GM12865 (cell line): ENCODE results near the gene PRSS57.
"Not testable (repeated sequence)": the region's sequence is repeated elsewhere in the genome, so short reads cannot be mapped to it uniquely, and the experiment has no call there.

ENCODE experiments used
- DNase-seq: peaks from one replicate; pipeline ENCODE4 v3.0.0; 2010; ENCODE audit warnings: low read depth
- H3K4me3 ChIP-seq: 2 replicates; pipeline ENCODE4 v1.5.1; 2011; ENCODE audit warnings: mild to moderate bottlenecking, low read depth, low read length, control low read depth
- TF ChIP-seq, protein P1 (sequence below): IDR thresholded peaks from 2 replicates; pipeline ENCODE4 v1.5.1; 2011; ENCODE audit warnings: low read length, control low read depth, low read depth, inconsistent platforms; ENCODE audit not compliant: insufficient read depth; ENCODE audit errors: missing control alignments

Gene PRSS57

GRCh38 chr19:676339-677105 is 18.7 kb downstream of the PRSS57 start, which contains the start of gene FSTL3:
Gene FSTL3, plus strand, starts transcription at chr19:676392. Its CDS starts 32 bp downstream, at chr19:676424.
- DNase-seq: no peak
- TF ChIP-seq, protein P1, sequence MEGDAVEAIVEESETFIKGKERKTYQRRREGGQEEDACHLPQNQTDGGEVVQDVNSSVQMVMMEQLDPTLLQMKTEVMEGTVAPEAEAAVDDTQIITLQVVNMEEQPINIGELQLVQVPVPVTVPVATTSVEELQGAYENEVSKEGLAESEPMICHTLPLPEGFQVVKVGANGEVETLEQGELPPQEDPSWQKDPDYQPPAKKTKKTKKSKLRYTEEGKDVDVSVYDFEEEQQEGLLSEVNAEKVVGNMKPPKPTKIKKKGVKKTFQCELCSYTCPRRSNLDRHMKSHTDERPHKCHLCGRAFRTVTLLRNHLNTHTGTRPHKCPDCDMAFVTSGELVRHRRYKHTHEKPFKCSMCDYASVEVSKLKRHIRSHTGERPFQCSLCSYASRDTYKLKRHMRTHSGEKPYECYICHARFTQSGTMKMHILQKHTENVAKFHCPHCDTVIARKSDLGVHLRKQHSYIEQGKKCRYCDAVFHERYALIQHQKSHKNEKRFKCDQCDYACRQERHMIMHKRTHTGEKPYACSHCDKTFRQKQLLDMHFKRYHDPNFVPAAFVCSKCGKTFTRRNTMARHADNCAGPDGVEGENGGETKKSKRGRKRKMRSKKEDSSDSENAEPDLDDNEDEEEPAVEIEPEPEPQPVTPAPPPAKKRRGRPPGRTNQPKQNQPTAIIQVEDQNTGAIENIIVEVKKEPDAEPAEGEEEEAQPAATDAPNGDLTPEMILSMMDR: no peak
- H3K4me3 ChIP-seq: no peak within 1 kb of the TSS

- DNase-seq: no peak
- TF ChIP-seq, protein P1: no peak
- no peak overlapping the region for H3K4me3 ChIP-seq
These were observed 19.3 kb downstream of the PRSS57 start for GRCh38 chr19:676007-676338.

DNA sequence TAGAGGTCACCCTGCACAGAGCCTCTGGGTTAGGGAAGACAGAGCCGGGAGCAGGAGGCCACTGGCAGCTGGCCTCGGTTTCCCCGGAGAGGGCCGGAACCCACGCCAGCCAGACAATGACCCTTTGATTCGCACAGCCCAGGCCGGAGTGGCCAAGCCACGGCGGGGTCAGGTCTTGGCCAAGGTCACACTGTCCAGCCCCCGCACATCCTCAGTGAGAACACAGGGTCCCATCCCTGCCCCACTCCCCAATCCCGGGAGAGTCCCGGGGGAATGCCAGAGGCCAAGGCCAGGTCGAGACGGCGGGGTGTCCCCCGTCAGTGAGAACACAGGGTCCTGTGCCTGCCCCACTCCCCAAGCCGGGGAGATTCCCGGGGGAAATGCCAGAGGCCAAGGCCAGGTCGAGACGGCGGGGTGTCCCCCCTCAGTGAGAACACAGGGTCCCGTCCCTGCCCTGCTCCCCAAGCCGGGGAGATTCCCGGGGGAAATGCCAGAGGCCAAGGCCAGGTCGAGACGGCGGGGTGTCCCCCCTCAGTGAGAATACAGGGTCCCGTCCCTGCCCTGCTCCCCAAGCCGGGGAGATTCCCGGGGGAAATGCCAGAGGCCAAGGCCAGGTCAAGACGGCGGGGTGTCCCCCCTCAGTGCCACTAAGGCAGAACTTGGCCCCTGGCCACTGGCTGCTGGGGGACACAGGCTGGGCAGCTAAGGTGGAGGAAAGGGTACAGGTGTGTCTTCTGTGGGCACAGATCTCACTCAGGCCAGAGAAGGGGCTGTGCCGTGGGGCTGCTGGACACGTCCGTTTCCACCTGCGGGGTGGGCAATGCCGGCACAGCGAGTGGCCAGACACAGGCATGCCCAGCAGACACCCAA is 20.7 kb downstream of the PRSS57 start:
- no peak overlapping the region for H3K4me3 ChIP-seq
- DNase-seq: peak; percentile 52
- TF ChIP-seq, protein P1: no peak

GRCh38 chr19:670609-671075 is 24.6 kb downstream of the PRSS57 start:
- DNase-seq: no peak
- H3K4me3 ChIP-seq: no peak overlapping the region
- TF ChIP-seq, protein P1: peak; percentile 17

DNA sequence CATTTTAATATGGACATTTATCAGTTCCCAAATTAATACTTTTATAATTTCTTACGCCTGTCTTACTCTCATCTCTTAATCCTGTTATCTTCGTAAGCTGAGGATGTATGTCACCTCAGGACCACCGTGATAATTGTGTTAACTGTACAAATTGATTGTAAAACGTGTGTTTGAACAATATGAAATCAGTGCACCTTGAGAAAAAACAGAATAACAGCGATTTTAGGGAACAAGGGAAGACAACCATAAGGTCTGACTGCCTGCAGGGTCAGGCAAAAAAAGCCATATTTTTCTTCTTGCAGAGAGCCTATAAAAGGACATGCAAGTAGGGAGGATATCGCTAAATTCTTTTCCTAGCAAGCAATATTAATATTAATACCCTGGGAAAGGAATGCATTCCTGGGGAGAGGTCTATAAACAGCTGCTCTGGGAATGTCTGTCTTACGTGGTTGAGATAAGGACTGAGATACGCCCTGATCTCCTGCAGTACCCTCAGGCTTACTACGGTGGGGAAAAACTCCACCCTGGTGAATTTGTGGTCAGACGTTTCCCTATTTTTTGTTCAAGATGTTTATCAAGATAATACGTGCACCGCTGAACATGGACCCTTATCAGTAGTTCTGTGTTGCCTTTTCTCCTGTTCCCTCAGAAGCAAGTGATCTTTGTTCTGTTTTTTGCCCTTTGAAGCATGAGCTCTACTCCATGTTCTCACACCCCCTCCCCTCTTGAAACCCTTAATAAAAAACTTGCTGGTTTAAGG is 26.4 kb downstream of the PRSS57 start:
- not testable (repeated sequence) for H3K4me3 ChIP-seq, DNase-seq

DNA sequence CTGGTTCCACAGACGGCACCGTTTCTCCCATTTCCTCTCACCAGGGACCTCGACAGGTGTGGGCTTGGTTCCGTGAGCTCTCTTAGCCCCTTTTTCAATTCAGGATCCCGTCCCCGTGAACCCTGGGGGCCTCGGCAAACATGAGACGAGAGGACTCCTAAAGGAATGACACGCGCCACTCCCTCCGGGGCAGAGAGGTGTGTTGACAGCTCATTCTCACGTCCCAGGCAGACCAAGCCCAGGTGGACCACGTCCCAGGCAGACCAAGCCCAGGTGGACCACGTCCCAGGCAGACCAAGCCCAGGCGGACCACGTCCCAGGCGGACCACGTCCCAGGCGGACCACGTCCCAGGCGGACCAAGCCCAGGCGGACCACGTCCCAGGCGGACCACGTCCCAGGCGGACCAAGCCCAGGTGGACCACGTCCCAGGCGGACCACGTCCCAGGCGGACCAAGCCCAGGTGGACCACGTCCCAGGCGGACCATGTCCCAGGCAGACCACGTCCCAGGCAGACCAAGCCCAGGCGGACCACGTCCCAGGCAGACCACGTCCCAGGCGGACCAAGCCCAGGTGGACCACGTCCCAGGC is 28.2 kb downstream of the PRSS57 start:
- not testable (repeated sequence) for H3K4me3 ChIP-seq

DNA sequence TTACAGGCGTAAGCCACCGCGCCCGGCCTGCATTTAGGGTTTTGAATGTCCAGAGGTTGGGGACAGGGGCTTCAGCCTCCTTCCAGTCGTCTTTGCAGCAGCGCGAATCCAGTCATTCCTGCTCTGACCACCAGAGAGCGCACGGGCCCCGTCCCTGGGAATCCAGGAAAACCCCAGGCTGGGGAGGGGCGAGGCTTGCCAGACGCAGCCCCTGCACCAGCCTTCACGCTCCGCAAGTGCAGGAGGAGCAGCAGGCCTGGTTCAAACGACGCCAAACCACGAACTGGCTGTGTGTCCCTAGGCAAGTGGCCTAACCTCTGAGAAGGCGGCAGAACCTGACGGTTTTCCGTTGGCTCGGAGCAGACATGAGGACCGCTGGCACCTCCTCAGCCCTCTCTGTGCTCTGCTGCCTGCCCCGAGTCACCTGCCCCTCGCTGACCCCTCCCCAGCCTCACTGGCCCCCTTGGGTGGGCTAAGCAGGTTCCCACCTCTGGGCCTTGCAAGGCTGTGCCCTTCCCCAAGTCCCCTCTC is 30.3 kb downstream of the PRSS57 start:
- peak overlapping the region; percentile 34; the same call in 1 of the 2 replicates for H3K4me3 ChIP-seq
- TF ChIP-seq, protein P1: peak; percentile 94
- DNase-seq: peak; percentile 87

More for the DNA sequence above, 28.2 kb downstream of the PRSS57 start:
- DNase-seq: not testable (repeated sequence)
